HEK293 (cell line): Measurements from ENCODE around the gene ITGA2B.

Source experiments
- CTCF ChIA-PET: fragments of 350-600 bp; formaldehyde crosslinking; extraction: SDS; loops from one replicate; lab custom pipeline; 2021; ENCODE audit warnings: antibody characterized with exemption; lab: Yijun Ruan, JAX
- POLR2A ChIA-PET: fragments of 300-600 bp; formaldehyde crosslinking; extraction: SDS; loops from one replicate; lab custom pipeline; 2020; ENCODE audit warnings: antibody characterized with exemption, inconsistent platforms; lab: Yijun Ruan, JAX
- H3K27ac ChIP-seq: fragments of 200-500 bp; sonication (Bioruptor generic); 2 replicates; pipeline ENCODE4 v1.5.1; 2014; ENCODE audit warnings: low read depth, low read length, control low read depth, inconsistent platforms; ENCODE audit errors: extremely low read depth
- H3K36me3 ChIP-seq, 2 experiments: fragments of 200-500 bp in 1 of 2; sonication (Bioruptor generic) in 1 of 2; 1 replicate in 1 of 2; 2 replicates in 1 of 2; pipeline ENCODE4 v1.5.1; 2014 to 2017; ENCODE audit warnings: inconsistent platforms in 2 of 2, low read length in 2 of 2; ENCODE audit not compliant: control insufficient read depth in 2 of 2, insufficient read depth in 1 of 2
- H3K4me1 ChIP-seq: fragments of 200-500 bp; sonication (Bioruptor generic); 2 replicates; pipeline ENCODE4 v1.5.1; 2014; ENCODE audit warnings: mild to moderate bottlenecking, low read length, inconsistent platforms; ENCODE audit not compliant: control insufficient read depth, insufficient read depth
- H3K4me3 ChIP-seq: 2 replicates; pipeline ENCODE4 v1.5.1; 2011; ENCODE audit warnings: low read depth, mild to moderate bottlenecking, control low read depth, low read length, moderate library complexity
- H3K9me3 ChIP-seq: fragments of 200-500 bp; sonication (Bioruptor generic); 2 replicates; pipeline ENCODE4 v1.5.1; 2014; ENCODE audit warnings: low read depth, low read length, inconsistent platforms; ENCODE audit not compliant: control insufficient read depth, insufficient read depth
- CTCF ChIP-seq: fragments of 450-650 bp; formaldehyde crosslinking; IDR thresholded peaks from 2 replicates; pipeline ENCODE4 v1.5.1; 2016; ENCODE audit warnings: missing biosample characterization, missing genetic modification characterization
- EGR2 ChIP-seq: fragments of 450-650 bp; formaldehyde crosslinking; IDR thresholded peaks from 2 replicates; pipeline ENCODE4 v1.5.1; 2016; ENCODE audit warnings: low read depth, missing biosample characterization, missing genetic modification characterization
- GLIS2 ChIP-seq: fragments of 450-650 bp; formaldehyde crosslinking; IDR thresholded peaks from 2 replicates; pipeline ENCODE4 v1.5.1; 2016; ENCODE audit warnings: missing biosample characterization, missing genetic modification characterization
- KLF1 ChIP-seq: fragments of 450-650 bp; formaldehyde crosslinking; IDR thresholded peaks from 2 replicates; pipeline ENCODE4 v1.5.1; 2016; ENCODE audit warnings: missing biosample characterization, missing genetic modification characterization
- SP2 ChIP-seq: fragments of 450-650 bp; formaldehyde crosslinking; IDR thresholded peaks from 2 replicates; pipeline ENCODE4 v1.5.1; 2016; ENCODE audit warnings: missing biosample characterization, missing genetic modification characterization
- TRIM28 ChIP-seq: IDR thresholded peaks from 2 replicates; pipeline ENCODE4 v1.6.1; 2011; ENCODE audit warnings: low read length, control low read depth, borderline replicate concordance
- ZFHX2 ChIP-seq: fragments of 450-650 bp; formaldehyde crosslinking; conservative IDR thresholded peaks from 2 replicates; pipeline ENCODE4 v1.5.1; 2016; ENCODE audit warnings: missing biosample characterization, missing genetic modification characterization
- ZFP41 ChIP-seq: fragments of 450-650 bp; formaldehyde crosslinking; IDR thresholded peaks from 2 replicates; pipeline ENCODE4 v1.5.1; 2016; ENCODE audit warnings: missing biosample characterization, missing genetic modification characterization, borderline replicate concordance
- ZIC2 ChIP-seq: fragments of 450-650 bp; formaldehyde crosslinking; IDR thresholded peaks from 2 replicates; pipeline ENCODE4 v1.5.1; 2016; ENCODE audit warnings: missing biosample characterization, missing genetic modification characterization
- ZNF138 ChIP-seq: fragments of 450-650 bp; formaldehyde crosslinking; IDR thresholded peaks from 2 replicates; pipeline ENCODE4 v1.5.1; 2016; ENCODE audit warnings: missing biosample characterization, missing genetic modification characterization, borderline replicate concordance
- ZNF140 ChIP-seq: fragments of 450-650 bp; formaldehyde crosslinking; IDR thresholded peaks from 2 replicates; pipeline ENCODE4 v1.5.1; 2016; ENCODE audit warnings: missing biosample characterization, missing genetic modification characterization
- ZNF148 ChIP-seq: fragments of 450-650 bp; formaldehyde crosslinking; IDR thresholded peaks from 2 replicates; pipeline ENCODE4 v1.5.0; 2017; ENCODE audit warnings: missing biosample characterization, missing genetic modification characterization, borderline replicate concordance
- ZNF16 ChIP-seq: fragments of 450-650 bp; formaldehyde crosslinking; IDR thresholded peaks from 2 replicates; pipeline ENCODE4 v1.5.1; 2016; ENCODE audit warnings: low read depth, missing biosample characterization, missing genetic modification characterization
- ZNF449 ChIP-seq: fragments of 450-650 bp; formaldehyde crosslinking; IDR thresholded peaks from 2 replicates; pipeline ENCODE4 v1.5.1; 2017; ENCODE audit warnings: missing biosample characterization, mild to moderate bottlenecking, missing genetic modification characterization, moderate library complexity
- ZNF558 ChIP-seq: fragments of 450-650 bp; formaldehyde crosslinking; IDR thresholded peaks from 2 replicates; pipeline ENCODE4 v1.5.1; 2016; ENCODE audit warnings: missing biosample characterization, missing genetic modification characterization
- ZNF629 ChIP-seq: fragments of 450-650 bp; formaldehyde crosslinking; IDR thresholded peaks from 2 replicates; pipeline ENCODE4 v1.5.1; 2017; ENCODE audit warnings: missing biosample characterization, missing genetic modification characterization

ITGA2B gene

GRCh38 chr17:44376779-44377178 is 12.7 kb downstream of the ITGA2B start (continued):
- no peak for TF ChIP-seq ZNF449 (tag by site-specific recombination)
- no peak for TF ChIP-seq ZFP41 (tag by site-specific recombination)
- TF ChIP-seq ZNF558 (tag by site-specific recombination) = no peak

GRCh38 chr17:44376124-44376523 is 13.3 kb downstream of the ITGA2B start:
- no peaks in the 10 kb centered on the region for H3K36me3 ChIP-seq
- no peak overlapping the region for H3K27ac ChIP-seq
- ChIA-PET POLR2A (interaction anchor here (0.7 to 1.1 kb wide), 2 partner anchors 109 to 190 kb away, joined by 3 to 8 read pairs; partner anchors contain the start of gene TMUB2), CTCF (interaction anchor here (0.6 to 2.3 kb wide), 12 partner anchors 9 to 218 kb away, joined by 3 to 19 read pairs (median 4); partner anchors contain the start of gene FAM171A2)
- H3K4me1 ChIP-seq = no peaks in the 10 kb centered on the region
- TF ChIP-seq ZIC2 (tag by site-specific recombination) (0 out of 2 replicates have a peak, but pooled peaks have one; percentile 10), CTCF (tag by site-specific recombination) (peak; percentile 15; the same call in 1 of the 2 replicates), ZNF16 (no peak)
- H3K9me3 ChIP-seq = no peaks in the 10 kb centered on the region
- no peak overlapping the region for H3K4me3 ChIP-seq

GRCh38 chr17:44375196-44376017 is 14.0 kb downstream of the ITGA2B start:
- no peak overlapping the region for H3K4me3 ChIP-seq
- ChIA-PET POLR2A (interaction anchor here (1.1 kb wide), 1 partner anchor 189 kb away, joined by 8 read pairs; the partner anchor contains the start of gene TMUB2), CTCF (interaction anchor here (0.6 to 2.3 kb wide), 11 partner anchors 8 to 622 kb away, joined by 3 to 19 read pairs (median 4); partner anchors contain the start of gene FAM171A2)
- no peaks in the 10 kb centered on the region for H3K36me3 ChIP-seq
- H3K27ac ChIP-seq = no peak overlapping the region
- H3K9me3 ChIP-seq = no peaks in the 10 kb centered on the region
- no peaks in the 10 kb centered on the region for H3K4me1 ChIP-seq
- TF ChIP-seq TRIM28 (no peak), GLIS2 (peak; percentile 26; the same call in 1 of the 2 replicates)
- TF ChIP-seq, all 188 proteins: peak for 1

GRCh38 chr17:44374306-44375195 is 14.9 kb downstream of the ITGA2B start:
- no peaks in the 10 kb centered on the region for H3K4me1 ChIP-seq
- POLR2A ChIA-PET = interaction anchor here (0.6 kb wide), 1 partner anchor 101 kb away, joined by 4 read pairs; no protein-coding TSS in a partner anchor
- H3K27ac ChIP-seq = no peak overlapping the region
- H3K4me3 ChIP-seq = no peak overlapping the region
- no peaks in the 10 kb centered on the region for H3K9me3 ChIP-seq
- CTCF ChIA-PET = interaction anchor here (0.7 to 2.3 kb wide), 3 partner anchors 8 to 127 kb away, joined by 3 to 19 read pairs (median 7); partner anchors contain the start of gene FAM171A2
- H3K36me3 ChIP-seq = no peaks in the 10 kb centered on the region
- TF ChIP-seq ZNF558 (tag by site-specific recombination) (no peak), ZNF140 (tag by site-specific recombination) (no peak), SP2 (tag by site-specific recombination) (peak; percentile 40; the same call in 1 of the 2 replicates), EGR2 (tag by site-specific recombination) (peak; percentile 49; the same call in 1 of the 2 replicates), ZNF148 (tag by site-specific recombination) (no peak), ZFHX2 (tag by site-specific recombination) (peak; percentile 62), ZNF629 (tag by site-specific recombination) (no peak), ZNF138 (tag by site-specific recombination) (no peak), KLF1 (peak; percentile 84)
